GM12878 (cell line): Measurements from ENCODE around the gene PCED1B. TPM values are rescaled to one million over a fixed set of nuclear protein-coding genes. Genes with fewer than 3 reads are reported as not detected.

Source experiments
- ATAC-seq: fragments of 200-7000 bp; cut with Tn5 transposase; 3 replicates; pipeline ENCODE4 v1.9.1; 2020; ENCODE audit warnings: mild to moderate bottlenecking, moderate library complexity
- BruUV-seq: library from RNA; stranded (reverse); fragments of 400-500 nt; replicated peaks from 2 replicates; lab custom pipeline; 2021; lab: Mats Ljungman, UMichigan
- CTCF ChIA-PET: fragments of 300-600 bp; sonication (Branson Sonifier 250); formaldehyde crosslinking; extraction: SDS; loops from one replicate; lab custom pipeline; 2021; ENCODE audit warnings: inconsistent platforms; lab: Yijun Ruan, JAX
- POLR2A ChIA-PET: fragments of 350-600 bp; formaldehyde crosslinking; extraction: SDS; loops from one replicate; lab custom pipeline; 2021; ENCODE audit warnings: inconsistent platforms; lab: Charles Lee
- RAD21 ChIA-PET: fragments of 300-600 bp; sonication (Branson Sonifier 250); formaldehyde crosslinking; loops from one replicate; lab custom pipeline; 2023; ENCODE audit warnings: antibody characterized with exemption; ENCODE audit not compliant: unreplicated experiment; lab: Charles Lee
- SMC1A ChIA-PET: fragments of 300-600 bp; sonication (Branson Sonifier 250); formaldehyde crosslinking; loops from one replicate; lab custom pipeline; 2023; ENCODE audit not compliant: unreplicated experiment, uncharacterized antibody; lab: Charles Lee
- DNase-seq: peaks from one replicate; pipeline ENCODE4 v3.0.0-alpha.2; 2011; ENCODE audit warnings: low read depth, low spot score
- FAIRE-seq: peaks from 3 replicates; lab custom pipeline; 2011; peaks lifted over from hg19 to GRCh38; lab: Jason Lieb, UNC
- H2AFZ ChIP-seq: 2 replicates; pipeline ENCODE4 v1.6.0; 2011; ENCODE audit warnings: low read depth, low read length, control low read depth; ENCODE audit not compliant: control insufficient read depth
- H3K27ac ChIP-seq: 2 replicates; pipeline ENCODE4 v1.5.1; 2011; ENCODE audit warnings: control low read depth; ENCODE audit not compliant: control insufficient read depth, insufficient read depth
- H3K27me3 ChIP-seq, 2 experiments: replicated peaks in 1 of 2; 2 replicates each; pipeline versions ENCODE4 v1.6.0 to v1.6.1; 2011; ENCODE audit warnings: low read length in 1 of 2; ENCODE audit not compliant: control insufficient read depth in 2 of 2, insufficient read depth in 2 of 2
- H3K36me3 ChIP-seq, 2 experiments: 2 replicates each; pipeline ENCODE4 v1.5.1; 2011; ENCODE audit warnings: low read length in 1 of 2; ENCODE audit not compliant: control insufficient read depth in 2 of 2, insufficient read depth in 2 of 2
- H3K4me1 ChIP-seq: 2 replicates; pipeline ENCODE4 v1.6.1; 2011; ENCODE audit warnings: mild to moderate bottlenecking, low read length, moderate library complexity, mixed read lengths; ENCODE audit not compliant: control insufficient read depth, insufficient read depth
- H3K4me2 ChIP-seq: 2 replicates; pipeline ENCODE4 v1.6.0; 2011; ENCODE audit warnings: control low read depth; ENCODE audit not compliant: control insufficient read depth, insufficient read depth
- H3K4me3 ChIP-seq: fragments of 200-600 bp; sonication (generic); 2 replicates; pipeline ENCODE4 v1.5.1; 2016
- H3K79me2 ChIP-seq: 2 replicates; pipeline ENCODE4 v1.6.0; 2011; ENCODE audit warnings: low read length; ENCODE audit not compliant: control insufficient read depth, insufficient read depth
- H3K9ac ChIP-seq: 2 replicates; pipeline ENCODE4 v1.8.0; 2011; ENCODE audit warnings: low read length, control low read depth, mixed read lengths; ENCODE audit not compliant: control insufficient read depth, insufficient read depth
- H3K9me3 ChIP-seq: replicated peaks from 3 replicates; pipeline ENCODE4 v1.5.1; 2011; ENCODE audit warnings: mild to moderate bottlenecking, low read length; ENCODE audit not compliant: control insufficient read depth, insufficient read depth
- H4K20me1 ChIP-seq: 2 replicates; pipeline ENCODE4 v1.6.0; 2011; ENCODE audit not compliant: control insufficient read depth, insufficient read depth
- BHLHE40 ChIP-seq, 2 experiments: fragments of 450-650 bp in 1 of 2; IDR thresholded peaks; 2 replicates each; pipeline ENCODE4 v1.6.1; 2011 to 2017; ENCODE audit warnings: low read depth in 2 of 2, borderline replicate concordance in 1 of 2, improper control_type of control experiment in 1 of 2, low read length in 1 of 2, mild to moderate bottlenecking in 1 of 2
- CBX5 ChIP-seq: sonication (generic); IDR thresholded peaks from 2 replicates; pipeline ENCODE4 v1.6.1; 2016; ENCODE audit warnings: low read depth, moderate library complexity, mild to moderate bottlenecking, inconsistent platforms
- CREM ChIP-seq: IDR thresholded peaks from 2 replicates; pipeline ENCODE4 v1.6.1; 2014; ENCODE audit warnings: antibody characterized with exemption, low read depth
- EZH2 ChIP-seq: IDR thresholded peaks from 2 replicates; pipeline ENCODE4 v1.6.1; 2012; ENCODE audit warnings: low read depth, mild to moderate bottlenecking, control low read depth, inconsistent platforms, low read length, borderline replicate concordance; ENCODE audit not compliant: control insufficient read depth
- SUZ12 ChIP-seq: fragments of 200-600 bp; sonication (generic); IDR thresholded peaks from one replicate; pipeline ENCODE4 v1.6.1; 2018; ENCODE audit warnings: antibody characterized with exemption, mild to moderate bottlenecking; ENCODE audit not compliant: unreplicated experiment
- ZNF622 ChIP-seq: fragments of 450-650 bp; IDR thresholded peaks from 2 replicates; pipeline ENCODE4 v1.6.1; 2017; ENCODE audit warnings: mild to moderate bottlenecking, inconsistent platforms
- WGBS: methylation state at CpG from one replicate; pipeline ENCODE4 v1.1.6; 2016; ENCODE audit warnings: low lambda C conversion rate; ENCODE audit not compliant: insufficient replicate concordance, insufficient coverage; ENCODE audit errors: missing lambda C conversion rate; 5-methylcytosine and 5-hydroxymethylcytosine counted together
- in situ Hi-C: fragments of 300-500 bp; cut with MboI; formaldehyde crosslinking; loops from 9 replicates; pipeline ENCODE4 v1.14.3; 2018; ENCODE audit warnings: mixed read lengths
- intact Hi-C: fragments of 100-400 bp; cut with micrococcal nuclease; formaldehyde crosslinking; loops from one replicate; pipeline ENCODE4 v1.14.2; 2022; ENCODE audit not compliant: unreplicated experiment
- polyA plus RNA-seq, 11 experiments: library from polyadenylated mRNA; depleted of rRNA in 4 of 11; unstranded in 6 of 11; stranded (reverse) in 5 of 11; fragments of >200 nt; fragmentation: Nextera tagmentation in 4 of 11; fragmentation: Illumina TruSeq in 1 of 11; extraction: Ambion mirVana in 4 of 11; extraction: Trizol in 1 of 11; gene quantifications; 1 replicate in 1 of 11; 2 replicates in 10 of 11; pipeline versions ENCODE4 v1.2.1 to v1.2.3, GENCODE V29; 2011 to 2016; ENCODE audit warnings: inconsistent platforms in 2 of 11, missing spikeins in 2 of 11, low read depth in 1 of 11
- total RNA-seq, 4 experiments: library from RNA; depleted of rRNA in 3 of 4; stranded (reverse); fragments of >200 nt in 3 of 4; fragmentation: Illumina TruSeq in 1 of 4; extraction: Trizol in 1 of 4; gene quantifications; 2 replicates each; pipeline versions ENCODE4 v1.2.1 to v1.2.3, GENCODE V29; 2013 to 2021

PCED1B gene
- total and polyA plus RNA-seq, 10 of the 15 experiments (the other 5 are each of a cell fraction or from before 2014, with no cell fraction given): 0.80 to 8.8 (median 3.0) TPM

- 6% methylated on average over 29 of the region's 49 CpGs for WGBS
- ChIA-PET POLR2A (no interaction called here), RAD21 (interaction anchor here (2.2 kb wide), 1 partner anchor 228 kb away, joined by 9 read pairs; no protein-coding TSS in a partner anchor)
- ATAC-seq: peak; percentile 52
- H3K27me3 ChIP-seq: peaks cover 12 to 19% of the 10 kb centered on the region in 2 experiments
- 0 out of 2 replicates have a peak, but pooled peaks have one; percentile 46 for TF ChIP-seq EZH2
- TF ChIP-seq CREM: no peak
- TF ChIP-seq, all 136 proteins: peak for 1
- Histone ChIP-seq H3K4me3 (peak overlapping the region; percentile 42; the same call in 1 of the 2 replicates), H3K4me2 (peak overlapping the region; percentile 58), H4K20me1 (no peaks in the 10 kb centered on the region; the same call in 1 of the 2 replicates), H3K79me2 (no peaks in the 10 kb centered on the region), H3K9me3 (no peaks in the 10 kb centered on the region), H2AFZ (peak overlapping the region; percentile 29; the same call in 1 of the 2 replicates), H3K4me1 (peaks cover 10% of the 10 kb centered on the region), H3K36me3 (no peaks in the 10 kb centered on the region), H3K27ac (no peak overlapping the region), H3K9ac (no peak overlapping the region)
- ChIA-PET SMC1A (interaction anchor here (2.5 kb wide), 1 partner anchor 227 kb away, joined by 9 read pairs; no protein-coding TSS in a partner anchor), CTCF (interaction anchor here (1.0 to 2.8 kb wide), 3 partner anchors 9 to 325 kb away, joined by 3 to 12 read pairs (median 4); no protein-coding TSS in a partner anchor)
- in situ Hi-C loops (no loop called here), intact Hi-C loops (loop anchor here (2.0 kb wide), 1 partner anchor 227 kb away; no protein-coding TSS in a partner anchor)
- no peak for DNase-seq
- no peak for FAIRE-seq
- BruUV-seq: no TSS peak
Observed at GRCh38 chr12:47079981-47080724, 732 bp downstream of the PCED1B start.

- H2AFZ ChIP-seq: no peak overlapping the region
- peaks cover 10% of the 10 kb centered on the region for H3K4me1 ChIP-seq
- no peaks in the 10 kb centered on the region for H3K79me2 ChIP-seq
- POLR2A ChIA-PET: no interaction called here
- DNase-seq: no peak
- CTCF ChIA-PET: interaction anchor here (1.0 to 2.8 kb wide), 3 partner anchors 9 to 324 kb away, joined by 3 to 12 read pairs (median 4); no protein-coding TSS in a partner anchor
- 20% methylated on average over 26 of the region's 26 CpGs for WGBS
- H4K20me1 ChIP-seq: no peaks in the 10 kb centered on the region; the same call in 1 of the 2 replicates
- intact Hi-C loops (no loop called here), in situ Hi-C loops (no loop called here)
- no peak overlapping the region for H3K9ac ChIP-seq
- no peak for FAIRE-seq
- TF ChIP-seq BHLHE40 (IDR thresholded peaks at IDR 0.05; ENCODE audit: borderline replicate concordance in 1 of 2, low read depth in 2 of 2, low read length in 1 of 2): peak in 1 of 2 experiments; percentile 13; a peak in 1 of 4 replicates
- TF ChIP-seq SUZ12: peak; percentile 37
- TF ChIP-seq CBX5: no peak
- no peak for TF ChIP-seq ZNF622
- peaks cover 12 to 19% of the 10 kb centered on the region in 2 experiments for H3K27me3 ChIP-seq
- H3K4me2 ChIP-seq: peak overlapping the region; percentile 58
- RAD21 ChIA-PET: no interaction called here
- no peaks in the 10 kb centered on the region for H3K36me3 ChIP-seq
- H3K27ac ChIP-seq: no peak overlapping the region
- H3K4me3 ChIP-seq: no peak overlapping the region
- BruUV-seq: no TSS peak
- peak; percentile 42 for ATAC-seq
- no peaks in the 10 kb centered on the region for H3K9me3 ChIP-seq
- SMC1A ChIA-PET: interaction anchor here (1.3 to 2.2 kb wide), 2 partner anchors 9 to 16 kb away, joined by 4 read pairs; no protein-coding TSS in a partner anchor
Observed at GRCh38 chr12:47080725-47081502, 1.5 kb downstream of the PCED1B start.
